Lower leg skin (tissue), 4 donors: ENCODE measurements around the gene TMEM150B. TPM values are rescaled to one million over a fixed set of nuclear protein-coding genes. Genes with fewer than 3 reads are reported as not detected.

ENCODE experiments used
- DNase-seq, 2 donors: peaks; one replicate each; pipeline ENCODE4 v3.0.0-alpha.2; 2019; ENCODE audit warnings: low spot score in 2 of 2
- H3K4me3 ChIP-seq: fragments of 200-600 bp; sonication (generic); 2 replicates; pipeline ENCODE4 v1.5.1; 2017; ENCODE audit warnings: mild to moderate bottlenecking, low read depth; ENCODE audit not compliant: poor library complexity, severe bottlenecking
- CTCF ChIP-seq, 3 donors: fragments of 450-650 bp; IDR thresholded peaks; one replicate each; pipeline ENCODE4 v1.5.1; 2016; ENCODE audit warnings: antibody characterized with exemption in 3 of 3, mild to moderate bottlenecking in 3 of 3, moderate library complexity in 2 of 3
- POLR2A ChIP-seq, 2 donors: fragments of 450-650 bp; IDR thresholded peaks; one replicate each; pipeline ENCODE4 v1.6.1; 2016 to 2017; ENCODE audit warnings: antibody characterized with exemption in 2 of 2, mild to moderate bottlenecking in 1 of 2, moderate library complexity in 1 of 2
- WGBS, 2 donors: methylation state at CpG; one replicate each; pipeline ENCODE4 v1.1.5; 2018; 5-methylcytosine and 5-hydroxymethylcytosine counted together
- intact Hi-C: fragments of 100-400 bp; cut with DNase I; formaldehyde crosslinking; loops from one replicate; pipeline ENCODE4 v1.15.0; 2023; ENCODE audit warnings: low total_unique reads
- total RNA-seq, 4 donors: library from RNA; depleted of rRNA; stranded (reverse); fragments of >200 nt; gene quantifications; one replicate each; pipeline ENCODE4 v1.1.0, GENCODE V29; 2016

TMEM150B gene
- total RNA-seq, 4 donors from 2014 or later = 0.58 TPM; not detected in 3

GRCh38 chr19:55358493-55358892 lies 33.4 kb upstream of the TMEM150B start:
- H3K4me3 ChIP-seq = no peak overlapping the region
- DNase-seq = no peak
- TF ChIP-seq POLR2A (IDR thresholded peaks at IDR 0.05) (no peak), CTCF (IDR thresholded peaks at IDR 0.05) (no peak)
- WGBS, 2 donors = 86 to 90% methylated on average over 16 to 19 of the region's 19 CpGs
- intact Hi-C loops = no loop called here

GRCh38 chr19:55355213-55355821 lies 30.2 kb upstream of the TMEM150B start:
- DNase-seq = no peak
- TF ChIP-seq POLR2A (IDR thresholded peaks at IDR 0.05) = no peak
- TF ChIP-seq CTCF (IDR thresholded peaks at IDR 0.05) = no peak
- intact Hi-C loops = no loop called here
- no peak overlapping the region for H3K4me3 ChIP-seq
- 16 to 17% methylated on average over 12 to 13 of the region's 13 CpGs for WGBS, 2 donors

- intact Hi-C loops = no loop called here
- WGBS, 2 donors = 1 to 2% methylated on average over 11 to 17 of the region's 43 CpGs
- DNase-seq = no peak
- H3K4me3 ChIP-seq = no peak within 1 kb of the TSS
- no peak for TF ChIP-seq POLR2A (IDR thresholded peaks at IDR 0.05)
- no peak for TF ChIP-seq CTCF (IDR thresholded peaks at IDR 0.05)
Observed at GRCh38 chr19:55354698-55355212, 29.6 kb upstream of the TMEM150B start, which contains the start of gene COX6B2. Gene COX6B2 (minus strand): TSS chr19:55354719. CDS start chr19:55354521, 198 bp downstream.

- H3K4me3 ChIP-seq = no peak overlapping the region
- WGBS, 2 donors = 1 to 3% methylated on average over 26 to 39 of the region's 72 CpGs
- DNase-seq = no peak
- intact Hi-C loops = no loop called here
- no peak for TF ChIP-seq CTCF (IDR thresholded peaks at IDR 0.05)
- no peak for TF ChIP-seq POLR2A (IDR thresholded peaks at IDR 0.05)
Observed at GRCh38 chr19:55353803-55354697, 28.9 kb upstream of the TMEM150B start.

- TF ChIP-seq CTCF (IDR thresholded peaks at IDR 0.05) (no peak), POLR2A (IDR thresholded peaks at IDR 0.05) (no peak)
- DNase-seq = no peak
- intact Hi-C loops = no loop called here
Observed at GRCh38 chr19:55353356-55353802, 28.2 kb upstream of the TMEM150B start.

More at GRCh38 chr19:55353356-55353802, 28.2 kb upstream of the TMEM150B start:
- WGBS, 2 donors = 5 to 15% methylated on average over 23 to 24 of the region's 24 CpGs
- no peak overlapping the region for H3K4me3 ChIP-seq
